HEK293 (cell line): ENCODE data around the gene INPP1.

ENCODE experiments used
- CTCF ChIA-PET: fragments of 350-600 bp; formaldehyde crosslinking; extraction: SDS; loops from one replicate; lab custom pipeline; 2021; ENCODE audit warnings: antibody characterized with exemption; lab: Yijun Ruan, JAX
- POLR2A ChIA-PET: fragments of 300-600 bp; formaldehyde crosslinking; extraction: SDS; loops from one replicate; lab custom pipeline; 2020; ENCODE audit warnings: antibody characterized with exemption, inconsistent platforms; lab: Yijun Ruan, JAX
- H3K27ac ChIP-seq: fragments of 200-500 bp; sonication (Bioruptor generic); 2 replicates; pipeline ENCODE4 v1.5.1; 2014; ENCODE audit warnings: low read depth, low read length, control low read depth, inconsistent platforms; ENCODE audit errors: extremely low read depth
- H3K36me3 ChIP-seq, 2 experiments: fragments of 200-500 bp in 1 of 2; sonication (Bioruptor generic) in 1 of 2; 1 replicate in 1 of 2; 2 replicates in 1 of 2; pipeline ENCODE4 v1.5.1; 2014 to 2017; ENCODE audit warnings: inconsistent platforms in 2 of 2, low read length in 2 of 2; ENCODE audit not compliant: control insufficient read depth in 2 of 2, insufficient read depth in 1 of 2
- H3K4me1 ChIP-seq: fragments of 200-500 bp; sonication (Bioruptor generic); 2 replicates; pipeline ENCODE4 v1.5.1; 2014; ENCODE audit warnings: mild to moderate bottlenecking, low read length, inconsistent platforms; ENCODE audit not compliant: control insufficient read depth, insufficient read depth
- H3K4me3 ChIP-seq: 2 replicates; pipeline ENCODE4 v1.5.1; 2011; ENCODE audit warnings: low read depth, mild to moderate bottlenecking, control low read depth, low read length, moderate library complexity
- H3K9me3 ChIP-seq: fragments of 200-500 bp; sonication (Bioruptor generic); 2 replicates; pipeline ENCODE4 v1.5.1; 2014; ENCODE audit warnings: low read depth, low read length, inconsistent platforms; ENCODE audit not compliant: control insufficient read depth, insufficient read depth
- BCL11B ChIP-seq: fragments of 450-650 bp; formaldehyde crosslinking; IDR thresholded peaks from 2 replicates; pipeline ENCODE4 v1.5.1; 2016; ENCODE audit warnings: low read depth, missing biosample characterization, missing genetic modification characterization
- PRDM1 ChIP-seq: fragments of 450-650 bp; formaldehyde crosslinking; IDR thresholded peaks from 2 replicates; pipeline ENCODE4; 2016; ENCODE audit warnings: missing biosample characterization, missing genetic modification characterization
- RBAK ChIP-seq: fragments of 450-650 bp; formaldehyde crosslinking; IDR thresholded peaks from 2 replicates; pipeline ENCODE4 v1.5.1; 2016; ENCODE audit warnings: missing biosample characterization, missing genetic modification characterization
- ZNF157 ChIP-seq: fragments of 450-650 bp; formaldehyde crosslinking; IDR thresholded peaks from 2 replicates; pipeline ENCODE4 v1.5.1; 2016; ENCODE audit warnings: missing biosample characterization, missing genetic modification characterization
- ZNF2 ChIP-seq: fragments of 450-650 bp; formaldehyde crosslinking; IDR thresholded peaks from 2 replicates; pipeline ENCODE4 v1.5.1; 2016; ENCODE audit warnings: missing biosample characterization, missing genetic modification characterization
- ZNF239 ChIP-seq: fragments of 450-650 bp; formaldehyde crosslinking; IDR thresholded peaks from 2 replicates; pipeline ENCODE4 v1.5.1; 2016; ENCODE audit warnings: missing biosample characterization, missing genetic modification characterization
- ZNF324 ChIP-seq: fragments of 450-650 bp; formaldehyde crosslinking; IDR thresholded peaks from 2 replicates; pipeline ENCODE4 v1.5.1; 2016; ENCODE audit warnings: missing biosample characterization, missing genetic modification characterization
- ZNF433 ChIP-seq: fragments of 450-650 bp; formaldehyde crosslinking; IDR thresholded peaks from 2 replicates; pipeline ENCODE4 v1.5.1; 2016; ENCODE audit warnings: missing biosample characterization, missing genetic modification characterization, low read depth
- ZNF473 ChIP-seq: fragments of 450-650 bp; formaldehyde crosslinking; IDR thresholded peaks from 2 replicates; pipeline ENCODE4 v1.5.1; 2017; ENCODE audit warnings: missing biosample characterization, missing genetic modification characterization
- ZNF560 ChIP-seq: fragments of 450-650 bp; formaldehyde crosslinking; IDR thresholded peaks from 2 replicates; pipeline ENCODE4 v1.5.1; 2017; ENCODE audit warnings: missing biosample characterization, missing genetic modification characterization, borderline replicate concordance
- ZNF664 ChIP-seq: fragments of 450-650 bp; formaldehyde crosslinking; IDR thresholded peaks from 2 replicates; pipeline ENCODE4 v1.5.1; 2016; ENCODE audit warnings: missing biosample characterization, missing genetic modification characterization
- ZNF76 ChIP-seq: fragments of 450-650 bp; formaldehyde crosslinking; IDR thresholded peaks from 2 replicates; pipeline ENCODE4; 2016; ENCODE audit warnings: low read depth, missing biosample characterization, missing genetic modification characterization, borderline replicate concordance
- ZNF785 ChIP-seq: fragments of 450-650 bp; formaldehyde crosslinking; IDR thresholded peaks from 2 replicates; pipeline ENCODE4 v1.5.1; 2016; ENCODE audit warnings: missing biosample characterization, missing genetic modification characterization
- TF ChIP-seq, protein P1 (sequence below): fragments of 450-650 bp; formaldehyde crosslinking; IDR thresholded peaks from 2 replicates; pipeline ENCODE4 v1.5.1; 2016; ENCODE audit warnings: missing biosample characterization, missing genetic modification characterization
- TF ChIP-seq, protein P2 (sequence below): fragments of 450-650 bp; formaldehyde crosslinking; IDR thresholded peaks from 2 replicates; pipeline ENCODE4 v1.5.1; 2016; ENCODE audit warnings: missing biosample characterization, missing genetic modification characterization
- TF ChIP-seq, protein P3 (sequence below): fragments of 450-650 bp; IDR thresholded peaks from 2 replicates; pipeline ENCODE4 v1.5.1; 2018; ENCODE audit warnings: missing biosample characterization, mild to moderate bottlenecking, missing genetic modification characterization
- TF ChIP-seq, protein P4 (sequence below): fragments of 450-650 bp; formaldehyde crosslinking; IDR thresholded peaks from 2 replicates; pipeline ENCODE4 v1.5.1; 2016; ENCODE audit warnings: missing biosample characterization, missing genetic modification characterization
- TF ChIP-seq, protein P5 (sequence below): fragments of 450-650 bp; formaldehyde crosslinking; IDR thresholded peaks from 2 replicates; pipeline ENCODE4 v1.5.1; 2017; ENCODE audit warnings: missing biosample characterization, mild to moderate bottlenecking, missing genetic modification characterization, moderate library complexity

Gene INPP1

DNA sequence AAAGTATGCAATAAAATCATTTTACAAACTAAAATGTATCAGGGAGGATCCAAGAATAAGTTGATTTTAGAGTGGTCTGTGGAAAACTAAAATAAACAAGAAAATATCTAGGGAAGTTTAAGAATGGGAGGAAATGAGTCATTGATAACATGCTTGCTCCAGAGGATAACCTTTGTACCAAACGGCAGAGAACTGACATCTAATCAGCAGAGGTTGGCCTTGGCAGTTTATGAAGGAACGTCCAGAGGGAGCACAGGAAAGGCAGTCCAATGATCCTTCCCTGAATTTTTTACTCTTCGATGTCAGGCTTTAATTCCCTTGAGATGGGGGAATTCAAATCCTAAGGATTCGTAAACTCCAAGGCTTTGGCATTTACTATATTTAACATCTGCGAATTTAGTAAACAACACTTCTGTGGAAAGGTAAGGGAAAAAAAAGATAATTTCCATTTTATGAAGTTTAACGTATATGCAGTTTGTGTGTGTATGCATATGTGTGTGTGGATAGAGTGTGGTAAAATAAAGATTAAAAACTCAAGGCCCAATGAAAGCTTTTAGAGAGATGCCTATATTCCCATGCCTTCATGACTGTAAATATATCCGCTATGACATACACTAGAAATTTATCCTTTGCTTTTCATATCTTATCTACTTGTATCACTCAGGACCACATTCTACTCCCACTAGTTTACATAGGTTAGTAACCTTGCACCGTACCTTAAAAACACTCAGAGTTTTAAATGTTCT lies 8.7 kb upstream of the INPP1 start:
- H3K27ac ChIP-seq, result no peak overlapping the region
- no peaks in the 10 kb centered on the region for H3K9me3 ChIP-seq
- H3K36me3 ChIP-seq, result no peaks in the 10 kb centered on the region
- TF ChIP-seq, protein P1, sequence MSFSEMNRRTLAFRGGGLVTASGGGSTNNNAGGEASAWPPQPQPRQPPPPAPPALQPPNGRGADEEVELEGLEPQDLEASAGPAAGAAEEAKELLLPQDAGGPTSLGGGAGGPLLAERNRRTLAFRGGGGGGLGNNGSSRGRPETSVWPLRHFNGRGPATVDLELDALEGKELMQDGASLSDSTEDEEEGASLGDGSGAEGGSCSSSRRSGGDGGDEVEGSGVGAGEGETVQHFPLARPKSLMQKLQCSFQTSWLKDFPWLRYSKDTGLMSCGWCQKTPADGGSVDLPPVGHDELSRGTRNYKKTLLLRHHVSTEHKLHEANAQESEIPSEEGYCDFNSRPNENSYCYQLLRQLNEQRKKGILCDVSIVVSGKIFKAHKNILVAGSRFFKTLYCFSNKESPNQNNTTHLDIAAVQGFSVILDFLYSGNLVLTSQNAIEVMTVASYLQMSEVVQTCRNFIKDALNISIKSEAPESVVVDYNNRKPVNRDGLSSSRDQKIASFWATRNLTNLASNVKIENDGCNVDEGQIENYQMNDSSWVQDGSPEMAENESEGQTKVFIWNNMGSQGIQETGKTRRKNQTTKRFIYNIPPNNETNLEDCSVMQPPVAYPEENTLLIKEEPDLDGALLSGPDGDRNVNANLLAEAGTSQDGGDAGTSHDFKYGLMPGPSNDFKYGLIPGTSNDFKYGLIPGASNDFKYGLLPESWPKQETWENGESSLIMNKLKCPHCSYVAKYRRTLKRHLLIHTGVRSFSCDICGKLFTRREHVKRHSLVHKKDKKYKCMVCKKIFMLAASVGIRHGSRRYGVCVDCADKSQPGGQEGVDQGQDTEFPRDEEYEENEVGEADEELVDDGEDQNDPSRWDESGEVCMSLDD, result no peak
- TF ChIP-seq ZNF76 (tag by site-specific recombination) (no peak), ZNF157 (tag by site-specific recombination) (no peak), RBAK (tag by site-specific recombination) (no peak), ZNF239 (tag by site-specific recombination) (no peak), ZNF473 (tag by site-specific recombination) (no peak), ZNF785 (no peak), BCL11B (tag by site-specific recombination) (no peak), ZNF2 (no peak), ZNF560 (tag by site-specific recombination) (no peak), ZNF664 (tag by site-specific recombination) (no peak), ZNF324 (tag by site-specific recombination) (no peak), PRDM1 (tag by site-specific recombination) (no peak), ZNF433 (tag by site-specific recombination) (no peak)
- TF ChIP-seq, protein P2, sequence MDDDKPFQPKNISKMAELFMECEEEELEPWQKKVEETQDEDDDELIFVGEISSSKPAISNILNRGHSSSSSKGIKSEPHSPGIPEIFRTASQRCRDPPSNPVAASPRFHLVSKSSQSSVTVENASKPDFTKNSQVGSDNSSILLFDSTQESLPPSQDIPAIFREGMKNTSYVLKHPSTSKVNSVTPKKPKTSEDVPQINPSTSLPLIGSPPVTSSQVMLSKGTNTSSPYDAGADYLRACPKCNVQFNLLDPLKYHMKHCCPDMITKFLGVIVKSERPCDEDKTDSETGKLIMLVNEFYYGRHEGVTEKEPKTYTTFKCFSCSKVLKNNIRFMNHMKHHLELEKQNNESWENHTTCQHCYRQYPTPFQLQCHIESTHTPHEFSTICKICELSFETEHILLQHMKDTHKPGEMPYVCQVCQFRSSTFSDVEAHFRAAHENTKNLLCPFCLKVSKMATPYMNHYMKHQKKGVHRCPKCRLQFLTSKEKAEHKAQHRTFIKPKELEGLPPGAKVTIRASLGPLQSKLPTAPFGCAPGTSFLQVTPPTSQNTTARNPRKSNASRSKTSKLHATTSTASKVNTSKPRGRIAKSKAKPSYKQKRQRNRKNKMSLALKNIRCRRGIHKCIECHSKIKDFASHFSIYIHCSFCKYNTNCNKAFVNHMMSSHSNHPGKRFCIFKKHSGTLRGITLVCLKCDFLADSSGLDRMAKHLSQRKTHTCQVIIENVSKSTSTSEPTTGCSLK (tag by site-specific recombination), result no peak
- TF ChIP-seq, protein P3, sequence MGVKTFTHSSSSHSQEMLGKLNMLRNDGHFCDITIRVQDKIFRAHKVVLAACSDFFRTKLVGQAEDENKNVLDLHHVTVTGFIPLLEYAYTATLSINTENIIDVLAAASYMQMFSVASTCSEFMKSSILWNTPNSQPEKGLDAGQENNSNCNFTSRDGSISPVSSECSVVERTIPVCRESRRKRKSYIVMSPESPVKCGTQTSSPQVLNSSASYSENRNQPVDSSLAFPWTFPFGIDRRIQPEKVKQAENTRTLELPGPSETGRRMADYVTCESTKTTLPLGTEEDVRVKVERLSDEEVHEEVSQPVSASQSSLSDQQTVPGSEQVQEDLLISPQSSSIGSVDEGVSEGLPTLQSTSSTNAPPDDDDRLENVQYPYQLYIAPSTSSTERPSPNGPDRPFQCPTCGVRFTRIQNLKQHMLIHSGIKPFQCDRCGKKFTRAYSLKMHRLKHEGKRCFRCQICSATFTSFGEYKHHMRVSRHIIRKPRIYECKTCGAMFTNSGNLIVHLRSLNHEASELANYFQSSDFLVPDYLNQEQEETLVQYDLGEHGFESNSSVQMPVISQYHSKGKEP (tag by site-specific recombination), result no peak
- TF ChIP-seq, protein P4, sequence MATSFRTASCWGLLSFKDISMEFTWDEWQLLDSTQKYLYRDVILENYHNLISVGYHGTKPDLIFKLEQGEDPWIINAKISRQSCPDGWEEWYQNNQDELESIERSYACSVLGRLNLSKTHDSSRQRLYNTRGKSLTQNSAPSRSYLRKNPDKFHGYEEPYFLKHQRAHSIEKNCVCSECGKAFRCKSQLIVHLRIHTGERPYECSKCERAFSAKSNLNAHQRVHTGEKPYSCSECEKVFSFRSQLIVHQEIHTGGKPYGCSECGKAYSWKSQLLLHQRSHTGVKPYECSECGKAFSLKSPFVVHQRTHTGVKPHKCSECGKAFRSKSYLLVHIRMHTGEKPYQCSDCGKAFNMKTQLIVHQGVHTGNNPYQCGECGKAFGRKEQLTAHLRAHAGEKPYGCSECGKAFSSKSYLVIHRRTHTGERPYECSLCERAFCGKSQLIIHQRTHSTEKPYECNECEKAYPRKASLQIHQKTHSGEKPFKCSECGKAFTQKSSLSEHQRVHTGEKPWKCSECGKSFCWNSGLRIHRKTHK (tag by site-specific recombination), result no peak
- TF ChIP-seq, protein P5, sequence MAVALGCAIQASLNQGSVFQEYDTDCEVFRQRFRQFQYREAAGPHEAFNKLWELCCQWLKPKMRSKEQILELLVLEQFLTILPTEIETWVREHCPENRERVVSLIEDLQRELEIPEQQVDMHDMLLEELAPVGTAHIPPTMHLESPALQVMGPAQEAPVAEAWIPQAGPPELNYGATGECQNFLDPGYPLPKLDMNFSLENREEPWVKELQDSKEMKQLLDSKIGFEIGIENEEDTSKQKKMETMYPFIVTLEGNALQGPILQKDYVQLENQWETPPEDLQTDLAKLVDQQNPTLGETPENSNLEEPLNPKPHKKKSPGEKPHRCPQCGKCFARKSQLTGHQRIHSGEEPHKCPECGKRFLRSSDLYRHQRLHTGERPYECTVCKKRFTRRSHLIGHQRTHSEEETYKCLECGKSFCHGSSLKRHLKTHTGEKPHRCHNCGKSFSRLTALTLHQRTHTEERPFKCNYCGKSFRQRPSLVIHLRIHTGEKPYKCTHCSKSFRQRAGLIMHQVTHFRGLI (tag by site-specific recombination), result no peak
- CTCF ChIA-PET, result interaction anchor here (1.4 kb wide), 1 partner anchor 15 kb away, joined by 7 read pairs; the partner anchor contains the start of gene HIBCH
- POLR2A ChIA-PET, result no interaction called here
- no peak overlapping the region for H3K4me3 ChIP-seq
- H3K4me1 ChIP-seq, result no peaks in the 10 kb centered on the region
